Mesodermal cell (in vitro differentiated cells): ENCODE results near the gene ZNF20.

Experiments
- H3K27ac ChIP-seq: 2 replicates; pipeline ENCODE4 v1.7.0; 2013; ENCODE audit warnings: mild to moderate bottlenecking, low read depth, low read length, moderate library complexity; ENCODE audit not compliant: severe bottlenecking
- H3K36me3 ChIP-seq: 2 replicates; pipeline ENCODE4 v1.7.1; 2013; ENCODE audit warnings: mild to moderate bottlenecking, low read length, moderate library complexity; ENCODE audit not compliant: control insufficient read depth, insufficient read depth
- H3K4me1 ChIP-seq: one replicate; pipeline ENCODE4 v1.7.1; 2013; ENCODE audit warnings: mild to moderate bottlenecking, low read length; ENCODE audit not compliant: insufficient read depth, control insufficient read depth, poor library complexity, severe bottlenecking
- H3K4me3 ChIP-seq: 2 replicates; pipeline ENCODE4 v1.7.0; 2013; ENCODE audit warnings: low read length, control low read depth, mild to moderate bottlenecking; ENCODE audit not compliant: insufficient read depth, poor library complexity, severe bottlenecking; ENCODE audit errors: extremely low read depth
- H3K9me3 ChIP-seq: 2 replicates; pipeline ENCODE4 v1.7.1; 2013; ENCODE audit warnings: mild to moderate bottlenecking, low read length, moderate library complexity; ENCODE audit not compliant: control insufficient read depth
- WGBS, 2 experiments: methylation state at CpG; one replicate each; pipeline ENCODE4 v1.1.5; 2013; ENCODE audit warnings: missing lambda C conversion rate in 2 of 2; ENCODE audit not compliant: insufficient coverage in 2 of 2; 5-methylcytosine and 5-hydroxymethylcytosine counted together

ZNF20 gene

GRCh38 chr19:12155324-12155860, 15.2 kb upstream of the ZNF20 start:
- Histone ChIP-seq H3K9me3 (peaks cover 31% of the 10 kb centered on the region), H3K36me3 (peaks cover 40% of the 10 kb centered on the region), H3K27ac (no peak overlapping the region), H3K4me3 (peak overlapping the region; percentile 96), H3K4me1 (no peaks in the 10 kb centered on the region)
- WGBS, 2 experiments, result 59% methylated on average over 9 to 10 of the region's 11 CpGs

GRCh38 chr19:12145348-12145747, 5.2 kb upstream of the ZNF20 start:
- H3K9me3 ChIP-seq, result peaks cover 33% of the 10 kb centered on the region

GRCh38 chr19:12141405-12141736, 1.2 kb upstream of the ZNF20 start:
- H3K27ac ChIP-seq, result no peak overlapping the region
- 73 to 85% methylated on average over 8 to 9 of the region's 10 CpGs for WGBS, 2 experiments
- H3K9me3 ChIP-seq, result peaks cover 35% of the 10 kb centered on the region
- peaks cover 72% of the 10 kb centered on the region for H3K36me3 ChIP-seq
- no peaks in the 10 kb centered on the region for H3K4me1 ChIP-seq
- H3K4me3 ChIP-seq, result no peak overlapping the region

More at GRCh38 chr19:12145348-12145747, 5.2 kb upstream of the ZNF20 start:
- H3K36me3 ChIP-seq, result peaks cover 83% of the 10 kb centered on the region
- WGBS, 2 experiments, result 98% methylated on average over 4 to 5 of the region's 8 CpGs
- H3K4me3 ChIP-seq, result no peak overlapping the region
- H3K4me1 ChIP-seq, result no peaks in the 10 kb centered on the region
- H3K27ac ChIP-seq, result no peak overlapping the region

GRCh38 chr19:12140545-12141404, 625 bp upstream of the ZNF20 start:
- Histone ChIP-seq H3K36me3 (peaks cover 72% of the 10 kb centered on the region), H3K4me1 (no peaks in the 10 kb centered on the region), H3K4me3 (peak overlapping the region; percentile 70), H3K9me3 (peaks cover 32% of the 10 kb centered on the region), H3K27ac (peak overlapping the region; percentile 99)
- WGBS, 2 experiments, result 52 to 60% methylated on average over 14 to 15 of the region's 17 CpGs

- peaks cover 72% of the 10 kb centered on the region for H3K36me3 ChIP-seq
- peak overlapping the region; percentile 99 for H3K27ac ChIP-seq
- 56 to 62% methylated on average over 10 to 12 of the region's 13 CpGs for WGBS, 2 experiments
- no peaks in the 10 kb centered on the region for H3K4me1 ChIP-seq
- H3K4me3 ChIP-seq, result peak overlapping the region; percentile 70
- peaks cover 35% of the 10 kb centered on the region for H3K9me3 ChIP-seq
These were observed 881 bp downstream of the ZNF20 start for GRCh38 chr19:12139269-12139668.

- H3K4me3 ChIP-seq, result no peak overlapping the region
- H3K9me3 ChIP-seq, result peaks cover 52% of the 10 kb centered on the region
- no peaks in the 10 kb centered on the region for H3K4me1 ChIP-seq
- peaks cover 73% of the 10 kb centered on the region for H3K36me3 ChIP-seq
- 71 to 78% methylated on average over 5 of the region's 7 CpGs for WGBS, 2 experiments
- no peak overlapping the region for H3K27ac ChIP-seq
These were observed 2.8 kb downstream of the ZNF20 start for GRCh38 chr19:12137221-12137940.

GRCh38 chr19:12133069-12133468, 7.1 kb downstream of the ZNF20 start:
- WGBS, 2 experiments, result 85% methylated on average over 3 of the region's 3 CpGs; no CpG with 5 or more reads in 1 of the 2 experiments
- no peak overlapping the region for H3K4me3 ChIP-seq
- peaks cover 61% of the 10 kb centered on the region for H3K9me3 ChIP-seq

GRCh38 chr19:12126707-12127106, 13.4 kb downstream of the ZNF20 start:
- H3K9me3 ChIP-seq, result peaks cover 9% of the 10 kb centered on the region
- H3K36me3 ChIP-seq, result peaks cover 15% of the 10 kb centered on the region
- no CpG with 5 or more reads among the region's 2 CpGs for WGBS, 2 experiments
- H3K4me1 ChIP-seq, result no peaks in the 10 kb centered on the region
- no peak overlapping the region for H3K27ac ChIP-seq
- H3K4me3 ChIP-seq, result no peak overlapping the region

More at GRCh38 chr19:12133069-12133468, 7.1 kb downstream of the ZNF20 start:
- no peak overlapping the region for H3K27ac ChIP-seq
- peaks cover 78% of the 10 kb centered on the region for H3K36me3 ChIP-seq
- H3K4me1 ChIP-seq, result no peaks in the 10 kb centered on the region

- peaks cover 16% of the 10 kb centered on the region for H3K9me3 ChIP-seq
- 92 to 96% methylated on average over 23 to 32 of the region's 33 CpGs for WGBS, 2 experiments
- H3K36me3 ChIP-seq, result peaks cover 32% of the 10 kb centered on the region
- no peak overlapping the region for H3K27ac ChIP-seq
- no peak overlapping the region for H3K4me3 ChIP-seq
- no peaks in the 10 kb centered on the region for H3K4me1 ChIP-seq
These were observed 22.8 kb downstream of the ZNF20 start for GRCh38 chr19:12117201-12117970.

GRCh38 chr19:12113121-12113520, 27.0 kb downstream of the ZNF20 start:
- peaks cover 63% of the 10 kb centered on the region for H3K36me3 ChIP-seq

More at GRCh38 chr19:12113121-12113520, 27.0 kb downstream of the ZNF20 start:
- H3K9me3 ChIP-seq, result peaks cover 45% of the 10 kb centered on the region
- no peak overlapping the region for H3K27ac ChIP-seq
- no peak overlapping the region for H3K4me3 ChIP-seq
- no peaks in the 10 kb centered on the region for H3K4me1 ChIP-seq
- WGBS, 2 experiments, result 80 to 88% methylated on average over 2 to 4 of the region's 5 CpGs
